H1 (cell line): ENCODE results near the gene ZBTB16. TPM values are rescaled to one million over a fixed set of nuclear protein-coding genes. Genes with fewer than 3 reads are reported as not detected.

Experiments
- ATF3 ChIP-seq: IDR thresholded peaks from 2 replicates; pipeline ENCODE4 v1.6.1; 2011; ENCODE audit warnings: low read depth, mild to moderate bottlenecking, low read length; ENCODE audit not compliant: insufficient read depth
- JUN ChIP-seq: IDR thresholded peaks from 2 replicates; pipeline ENCODE4 v1.6.1; 2011; ENCODE audit warnings: low read depth, mild to moderate bottlenecking, improper control_type of control experiment, low read length
- SAP30 ChIP-seq: fragments of 300-600 bp; sonication (generic); IDR thresholded peaks from 2 replicates; pipeline ENCODE4 v1.7.1; 2012; ENCODE audit warnings: low read length, moderate library complexity, mild to moderate bottlenecking, inconsistent platforms; ENCODE audit not compliant: insufficient read depth, insufficient replicate concordance
- SP2 ChIP-seq: IDR thresholded peaks from 2 replicates; pipeline ENCODE4 v1.6.1; 2012; ENCODE audit warnings: mild to moderate bottlenecking, low read length, inconsistent platforms
- TEAD4 ChIP-seq: IDR thresholded peaks from 2 replicates; pipeline ENCODE4 v1.6.1; 2012; ENCODE audit warnings: low read depth, low read length, inconsistent platforms, mixed read lengths
- polyA plus RNA-seq, 7 experiments: library from polyadenylated mRNA; depleted of rRNA in 3 of 7; stranded (reverse) in 5 of 7; unstranded in 2 of 7; fragments of >200 nt in 5 of 7; fragments of 200-250 nt in 2 of 7; gene quantifications; 1 replicate in 5 of 7; 2 replicates in 1 of 7; 4 replicates in 1 of 7; pipeline versions ENCODE4 v1.2.1 to v1.2.3, GENCODE V29; 2011 to 2013; ENCODE audit warnings: missing spikeins in 2 of 7, mixed read lengths in 2 of 7
- total RNA-seq: library from RNA; stranded (reverse); fragmentation: NEBNext Ultra II Directional; extraction: Animal tissue kit (Norgen Biotek cat#: 25700); gene quantifications from 2 replicates; pipeline ENCODE4 v1.2.1, GENCODE V29; 2021

The ZBTB16 gene
- total and polyA plus RNA-seq, 2 of the 8 experiments (the other 6 are each of a cell fraction or from before 2014, with no cell fraction given) = 0.12 to 0.61 TPM

- TF ChIP-seq SP2 = no peak
- TF ChIP-seq SAP30 = no peak
- no peak for TF ChIP-seq ATF3
- TF ChIP-seq JUN = no peak
- TF ChIP-seq TEAD4 = no peak
Observed at GRCh38 chr11:114256176-114256966, 196.9 kb downstream of the ZBTB16 start (continued).
